Neural progenitor cell (in vitro differentiated cells): Measurements from ENCODE around the gene GORASP1. TPM values are rescaled to one million over a fixed set of nuclear protein-coding genes. Genes with fewer than 3 reads are reported as not detected.

ENCODE experiments used
- DNase-seq: peaks from one replicate; pipeline ENCODE4 v3.0.0-alpha.2; 2016; ENCODE audit warnings: low spot score
- H2AFZ ChIP-seq: fragments of 200-600 bp; sonication (generic); replicated peaks from 2 replicates; pipeline ENCODE4 v1.6.1; 2016; ENCODE audit warnings: antibody characterized with exemption
- H3F3A ChIP-seq: fragments of 200-600 bp; sonication (generic); 2 replicates; pipeline ENCODE4 v1.6.1; 2016; ENCODE audit warnings: antibody characterized with exemption, low read depth
- H3K27ac ChIP-seq: fragments of 200-600 bp; sonication (generic); 2 replicates; pipeline ENCODE4 v1.5.1; 2016; ENCODE audit warnings: mild to moderate bottlenecking
- H3K27me3 ChIP-seq: fragments of 200-600 bp; sonication (generic); 2 replicates; pipeline ENCODE4 v1.6.1; 2016; ENCODE audit warnings: mild to moderate bottlenecking, moderate library complexity
- H3K36me3 ChIP-seq: fragments of 200-600 bp; sonication (generic); 2 replicates; pipeline ENCODE4 v1.5.1; 2016
- H3K4me1 ChIP-seq: fragments of 200-600 bp; sonication (generic); 2 replicates; pipeline ENCODE4 v1.6.1; 2016; ENCODE audit warnings: mixed run types
- H3K4me2 ChIP-seq: fragments of 200-600 bp; sonication (generic); 2 replicates; pipeline ENCODE4 v1.6.1; 2016
- H3K4me3 ChIP-seq: fragments of 200-600 bp; sonication (generic); 2 replicates; pipeline ENCODE4 v1.5.1; 2016
- H3K79me2 ChIP-seq: fragments of 200-600 bp; sonication (generic); 2 replicates; pipeline ENCODE4 v1.6.1; 2016; ENCODE audit warnings: low read depth
- H3K9ac ChIP-seq: fragments of 200-600 bp; sonication (generic); 2 replicates; pipeline ENCODE4 v1.6.1; 2016
- H3K9me3 ChIP-seq: fragments of 200-600 bp; sonication (generic); 2 replicates; pipeline ENCODE4 v1.5.1; 2016; ENCODE audit warnings: low read depth
- H4K20me1 ChIP-seq: fragments of 200-600 bp; sonication (generic); 2 replicates; pipeline ENCODE4 v1.6.1; 2016; ENCODE audit warnings: low read depth
- H3K27ac Mint-ChIP-seq: 3 replicates; pipeline ENCODE4 v1.8.0; 2021; ENCODE audit warnings: mixed read lengths
- H3K27me3 Mint-ChIP-seq: 2 replicates; pipeline ENCODE4 v1.8.0; 2022; ENCODE audit warnings: low read depth, mild to moderate bottlenecking, inconsistent platforms, moderate library complexity, mixed read lengths; ENCODE audit not compliant: insufficient read depth
- H3K36me3 Mint-ChIP-seq: 3 replicates; pipeline ENCODE4 v1.8.0; 2021; ENCODE audit warnings: mixed read lengths
- H3K4me1 Mint-ChIP-seq: 3 replicates; pipeline ENCODE4 v1.8.0; 2021; ENCODE audit warnings: mixed read lengths
- H3K4me3 Mint-ChIP-seq: 3 replicates; pipeline ENCODE4 v1.8.0; 2021; ENCODE audit warnings: mild to moderate bottlenecking, moderate library complexity, mixed read lengths
- H3K9me3 Mint-ChIP-seq: 3 replicates; pipeline ENCODE4 v1.8.0; 2020; ENCODE audit warnings: mixed read lengths
- CTCF ChIP-seq: fragments of 200-600 bp; sonication (generic); IDR thresholded peaks from 2 replicates; pipeline ENCODE4 v1.5.1; 2017; ENCODE audit warnings: antibody characterized with exemption, mild to moderate bottlenecking
- EZH2 ChIP-seq: fragments of 200-600 bp; sonication (generic); IDR thresholded peaks from 2 replicates; pipeline ENCODE4 v1.6.1; 2017; ENCODE audit warnings: antibody characterized with exemption, mild to moderate bottlenecking, moderate library complexity
- EZH2phosphoT487 ChIP-seq: fragments of 200-600 bp; sonication (generic); IDR thresholded peaks from 2 replicates; pipeline ENCODE4 v1.6.1; 2017; ENCODE audit warnings: antibody characterized with exemption
- total RNA-seq: library from RNA; depleted of rRNA; stranded (reverse); fragments of >200 nt; gene quantifications from 2 replicates; pipeline ENCODE4 v1.2.3, GENCODE V29; 2015; ENCODE audit warnings: low replicate concordance

The GORASP1 gene
- total RNA-seq, 1 donor from 2014 or later = 18.0 TPM

- Histone ChIP-seq H3K9me3 (no peaks in the 10 kb centered on the region), H3K27ac (no peak overlapping the region), H3K4me1 (peaks cover 4% of the 10 kb centered on the region), H3K79me2 (peaks cover 9% of the 10 kb centered on the region), H3K36me3 (no peaks in the 10 kb centered on the region), H3K9ac (no peak overlapping the region), H3K27me3 (peaks cover 7% of the 10 kb centered on the region), H2AFZ (no peak overlapping the region), H3K4me3 (no peak overlapping the region), H3F3A (no peaks in the 10 kb centered on the region), H3K4me2 (no peak overlapping the region), H4K20me1 (peaks cover 9% of the 10 kb centered on the region)
- Mint-ChIP-seq H3K36me3 (no peaks in the 10 kb centered on the region), H3K27ac (no peak overlapping the region), H3K9me3 (no peaks in the 10 kb centered on the region), H3K27me3 (no peaks in the 10 kb centered on the region), H3K4me3 (peak overlapping the region; percentile 94), H3K4me1 (peaks cover 29% of the 10 kb centered on the region)
- TF ChIP-seq EZH2 = no peak
- no peak for TF ChIP-seq CTCF
- no peak for TF ChIP-seq EZH2phosphoT487
- no peak for DNase-seq
These were observed 1.7 kb upstream of the GORASP1 start for GRCh38 chr3:39109086-39109485.

GRCh38 chr3:39108200-39108710 is 828 bp upstream of the GORASP1 start:
- no peak for DNase-seq
- no peaks in the 10 kb centered on the region for H3K27me3 Mint-ChIP-seq
- H3K27ac ChIP-seq = no peak overlapping the region

GRCh38 chr3:39106851-39107387 is 508 bp downstream of the GORASP1 start:
- H3F3A ChIP-seq = no peaks in the 10 kb centered on the region
- peak overlapping the region; percentile 87 for H3K4me2 ChIP-seq
- H3K4me3 ChIP-seq = peak overlapping the region; percentile 90
- Mint-ChIP-seq H3K27ac (peak overlapping the region; percentile 25), H3K4me1 (peaks cover 29% of the 10 kb centered on the region), H3K9me3 (no peaks in the 10 kb centered on the region), H3K27me3 (no peaks in the 10 kb centered on the region), H3K36me3 (peaks cover 3% of the 10 kb centered on the region), H3K4me3 (peak overlapping the region; percentile 97)
- H3K4me1 ChIP-seq = peaks cover 4% of the 10 kb centered on the region
- H3K27ac ChIP-seq = no peak overlapping the region
- peaks cover 9% of the 10 kb centered on the region for H3K79me2 ChIP-seq
- H2AFZ ChIP-seq = peak overlapping the region; percentile 95
- H3K36me3 ChIP-seq = no peaks in the 10 kb centered on the region
- H3K9me3 ChIP-seq = no peaks in the 10 kb centered on the region
- H4K20me1 ChIP-seq = peaks cover 9% of the 10 kb centered on the region
- H3K9ac ChIP-seq = peak overlapping the region; percentile 67
- peak; percentile 29 for TF ChIP-seq EZH2phosphoT487
- no peak for TF ChIP-seq EZH2
- DNase-seq = peak; percentile 77
- H3K27me3 ChIP-seq = peaks cover 7% of the 10 kb centered on the region

More at GRCh38 chr3:39108200-39108710, 828 bp upstream of the GORASP1 start:
- TF ChIP-seq CTCF (no peak), EZH2phosphoT487 (no peak), EZH2 (no peak)
- no peaks in the 10 kb centered on the region for H3K36me3 Mint-ChIP-seq
- Histone ChIP-seq H3K9me3 (no peaks in the 10 kb centered on the region), H4K20me1 (peaks cover 9% of the 10 kb centered on the region), H3K79me2 (peaks cover 9% of the 10 kb centered on the region), H3K27me3 (peaks cover 7% of the 10 kb centered on the region), H3F3A (no peaks in the 10 kb centered on the region), H3K9ac (no peak overlapping the region), H3K4me1 (peaks cover 4% of the 10 kb centered on the region), H3K4me2 (peak overlapping the region; percentile 87), H3K4me3 (peak overlapping the region; percentile 90), H2AFZ (peak overlapping the region; percentile 95), H3K36me3 (no peaks in the 10 kb centered on the region)
- H3K27ac Mint-ChIP-seq = peak overlapping the region; percentile 95
- H3K9me3 Mint-ChIP-seq = no peaks in the 10 kb centered on the region
- peak overlapping the region; percentile 94 for H3K4me3 Mint-ChIP-seq
- H3K4me1 Mint-ChIP-seq = peaks cover 29% of the 10 kb centered on the region

- H3K36me3 ChIP-seq = no peaks in the 10 kb centered on the region
- peak overlapping the region; percentile 97 for H3K4me3 Mint-ChIP-seq
These were observed 1.1 kb downstream of the GORASP1 start for GRCh38 chr3:39106281-39106811.

More at GRCh38 chr3:39106281-39106811, 1.1 kb downstream of the GORASP1 start:
- Histone ChIP-seq H4K20me1 (peaks cover 9% of the 10 kb centered on the region), H3K4me3 (peak overlapping the region; percentile 90), H3K4me2 (peak overlapping the region; percentile 87), H3F3A (no peaks in the 10 kb centered on the region), H3K27me3 (peaks cover 7% of the 10 kb centered on the region), H3K9me3 (no peaks in the 10 kb centered on the region), H3K79me2 (peaks cover 9% of the 10 kb centered on the region), H3K9ac (peak overlapping the region; percentile 67), H3K27ac (no peak overlapping the region), H2AFZ (peak overlapping the region; percentile 95), H3K4me1 (peaks cover 4% of the 10 kb centered on the region)
- no peak for TF ChIP-seq EZH2phosphoT487
- no peak for TF ChIP-seq CTCF
- TF ChIP-seq EZH2 = no peak
- H3K9me3 Mint-ChIP-seq = no peaks in the 10 kb centered on the region
- H3K4me1 Mint-ChIP-seq = peaks cover 29% of the 10 kb centered on the region
- H3K27me3 Mint-ChIP-seq = no peaks in the 10 kb centered on the region
- DNase-seq = peak; percentile 40
- H3K36me3 Mint-ChIP-seq = peaks cover 3% of the 10 kb centered on the region
- H3K27ac Mint-ChIP-seq = peak overlapping the region; percentile 25
